Measurements from ENCODE around the gene ADAMTS2. TPM values are rescaled to one million over a fixed set of nuclear protein-coding genes. Genes with fewer than 3 reads are reported as not detected.

Gene ADAMTS2
- total and polyA plus RNA-seq, 2 experiments from 2014 or later: 62.0 to 132 TPM

- H3K27me3 ChIP-seq (replicated peaks; ENCODE audit: insufficient read depth): no peaks in the 10 kb centered on the region
- H3K79me2 ChIP-seq (ENCODE audit: insufficient read depth): peaks cover 85% of the 10 kb centered on the region
- no peak for TF ChIP-seq EZH2phosphoT487 (IDR thresholded peaks at IDR 0.05; ENCODE audit: insufficient read depth, low read depth)
- TF ChIP-seq EZH2 (IDR thresholded peaks at IDR 0.05; ENCODE audit: insufficient read depth, poor library complexity, severe bottlenecking): no peak
- no peak overlapping the region for H3K4me3 ChIP-seq
- in situ Hi-C loops (cut with MboI): no loop called here
- H3K36me3 ChIP-seq (ENCODE audit: low read depth): no peaks in the 10 kb centered on the region
- H3K9me2 ChIP-seq (ENCODE audit: insufficient read depth): no peaks in the 10 kb centered on the region
- H2AFZ ChIP-seq: no peak overlapping the region
- no peak overlapping the region for H3K9ac ChIP-seq
- DNase-seq: no peak
- peaks cover 4% of the 10 kb centered on the region; the same call in 1 of the 2 replicates for H4K20me1 ChIP-seq (ENCODE audit: insufficient read depth)
- no peaks in the 10 kb centered on the region for H3F3A ChIP-seq (ENCODE audit: insufficient read depth)
- no peak overlapping the region for H3K4me2 ChIP-seq (ENCODE audit: unreplicated experiment)
- no peak overlapping the region for H3K27ac ChIP-seq
- no peaks in the 10 kb centered on the region for H3K9me3 ChIP-seq (ENCODE audit: low read depth)
- 90 to 93% methylated on average over 6 of the region's 6 CpGs for WGBS, 2 experiments (ENCODE audit: low coverage in 1 of 2, low lambda C conversion rate in 2 of 2, missing lambda C conversion rate in 2 of 2)
- H3K4me1 ChIP-seq (ENCODE audit: insufficient read depth): no peaks in the 10 kb centered on the region; the same call in 1 of the 2 replicates
These were observed 123.4 kb downstream of the ADAMTS2 start for GRCh38 chr5:179221877-179222220.

- TF ChIP-seq EZH2phosphoT487 (IDR thresholded peaks at IDR 0.05; ENCODE audit: insufficient read depth, low read depth) (no peak), EZH2 (IDR thresholded peaks at IDR 0.05; ENCODE audit: insufficient read depth, poor library complexity, severe bottlenecking) (no peak)
- H4K20me1 ChIP-seq (ENCODE audit: insufficient read depth): no peaks in the 10 kb centered on the region
- no peak overlapping the region for H3K27ac ChIP-seq
- DNase-seq: no peak
- no peak overlapping the region for H3K4me3 ChIP-seq
- no peak overlapping the region for H3K4me2 ChIP-seq (ENCODE audit: unreplicated experiment)
- H3K9me2 ChIP-seq (ENCODE audit: insufficient read depth): no peaks in the 10 kb centered on the region
- H3K79me2 ChIP-seq (ENCODE audit: insufficient read depth): peaks cover 85% of the 10 kb centered on the region
- in situ Hi-C loops (cut with MboI): no loop called here
- H3K4me1 ChIP-seq (ENCODE audit: insufficient read depth): no peaks in the 10 kb centered on the region; the same call in 1 of the 2 replicates
- H3K36me3 ChIP-seq (ENCODE audit: low read depth): no peaks in the 10 kb centered on the region
- H2AFZ ChIP-seq: no peak overlapping the region
- no peak overlapping the region for H3K9ac ChIP-seq
- no peaks in the 10 kb centered on the region for H3K27me3 ChIP-seq (replicated peaks; ENCODE audit: insufficient read depth)
- 85 to 90% methylated on average over 13 to 14 of the region's 14 CpGs for WGBS, 2 experiments (ENCODE audit: low coverage in 1 of 2, low lambda C conversion rate in 2 of 2, missing lambda C conversion rate in 2 of 2)
- H3K9me3 ChIP-seq (ENCODE audit: low read depth): no peaks in the 10 kb centered on the region
- H3F3A ChIP-seq (ENCODE audit: insufficient read depth): no peaks in the 10 kb centered on the region
These were observed 123.9 kb downstream of the ADAMTS2 start for GRCh38 chr5:179221196-179221876.

- Histone ChIP-seq H4K20me1 (ENCODE audit: insufficient read depth) (no peaks in the 10 kb centered on the region), H3K36me3 (ENCODE audit: low read depth) (no peaks in the 10 kb centered on the region), H3K4me1 (ENCODE audit: insufficient read depth) (no peaks in the 10 kb centered on the region; the same call in 1 of the 2 replicates), H2AFZ (no peak overlapping the region), H3K27me3 (replicated peaks; ENCODE audit: insufficient read depth) (no peaks in the 10 kb centered on the region), H3K79me2 (ENCODE audit: insufficient read depth) (peaks cover 80% of the 10 kb centered on the region), H3F3A (ENCODE audit: insufficient read depth) (no peaks in the 10 kb centered on the region), H3K27ac (no peak overlapping the region), H3K4me3 (no peak overlapping the region), H3K9ac (no peak overlapping the region), H3K9me3 (ENCODE audit: low read depth) (no peaks in the 10 kb centered on the region), H3K4me2 (ENCODE audit: unreplicated experiment) (no peak overlapping the region), H3K9me2 (ENCODE audit: insufficient read depth) (no peaks in the 10 kb centered on the region)
- WGBS, 2 experiments (ENCODE audit: low coverage in 1 of 2, low lambda C conversion rate in 2 of 2, missing lambda C conversion rate in 2 of 2): 75 to 90% methylated on average over 8 of the region's 8 CpGs
- DNase-seq: no peak
- no peak for TF ChIP-seq EZH2 (IDR thresholded peaks at IDR 0.05; ENCODE audit: insufficient read depth, poor library complexity, severe bottlenecking)
- TF ChIP-seq EZH2phosphoT487 (IDR thresholded peaks at IDR 0.05; ENCODE audit: insufficient read depth, low read depth): no peak
- in situ Hi-C loops (cut with MboI): no loop called here
These were observed 124.5 kb downstream of the ADAMTS2 start for GRCh38 chr5:179220716-179221115.

- in situ Hi-C loops (cut with MboI): no loop called here
- no peak overlapping the region for H3K27ac ChIP-seq
- no peaks in the 10 kb centered on the region for H3K9me3 ChIP-seq (ENCODE audit: low read depth)
- WGBS, 2 experiments (ENCODE audit: low coverage in 1 of 2, low lambda C conversion rate in 2 of 2, missing lambda C conversion rate in 2 of 2): 93% methylated on average over 30 of the region's 30 CpGs
- no peaks in the 10 kb centered on the region for H3K36me3 ChIP-seq (ENCODE audit: low read depth)
- 0 out of 2 replicates have a peak, but pooled peaks cover 7% of the 10 kb centered on the region for H3F3A ChIP-seq (ENCODE audit: insufficient read depth)
- TF ChIP-seq EZH2 (IDR thresholded peaks at IDR 0.05; ENCODE audit: insufficient read depth, poor library complexity, severe bottlenecking): no peak
- H2AFZ ChIP-seq: no peak overlapping the region
- no peaks in the 10 kb centered on the region for H4K20me1 ChIP-seq (ENCODE audit: insufficient read depth)
- no peaks in the 10 kb centered on the region for H3K27me3 ChIP-seq (replicated peaks; ENCODE audit: insufficient read depth)
- H3K4me3 ChIP-seq: no peak overlapping the region
- H3K79me2 ChIP-seq (ENCODE audit: insufficient read depth): peaks cover 80% of the 10 kb centered on the region
- no peak overlapping the region for H3K9ac ChIP-seq
- no peaks in the 10 kb centered on the region for H3K9me2 ChIP-seq (ENCODE audit: insufficient read depth)
- H3K4me1 ChIP-seq (ENCODE audit: insufficient read depth): peaks cover 4% of the 10 kb centered on the region; the same call in 1 of the 2 replicates
- DNase-seq: no peak
- no peak overlapping the region for H3K4me2 ChIP-seq (ENCODE audit: unreplicated experiment)
These were observed 125.3 kb downstream of the ADAMTS2 start for GRCh38 chr5:179219661-179220620.
